Heart left ventricle (tissue), 16 donors: ENCODE measurements around the gene THAP3. TPM values are rescaled to one million over a fixed set of nuclear protein-coding genes. Genes with fewer than 3 reads are reported as not detected.
A peak's percentile ranks its signal among the peaks of the same experiment; 100 is the strongest.

ENCODE experiments used
- ATAC-seq, 4 donors: fragments of 200-7000 bp; cut with Tn5 transposase; one replicate each; pipeline ENCODE4 v1.9.1; 2020 to 2022; ENCODE audit warnings: moderate library complexity in 4 of 4, mild to moderate bottlenecking in 3 of 4, moderate number of reproducible peaks in 1 of 4
- DNase-seq, 5 donors: peaks; one replicate each; pipeline ENCODE4 v3.0.0-alpha.2; 2020
- H3K27ac ChIP-seq, 12 donors: fragments of 200-600 bp; sonication (generic) in 4 of 12; one replicate each; pipeline versions ENCODE4 v1.5.0 to v1.8.0; 2016 to 2022; ENCODE audit warnings: mild to moderate bottlenecking in 2 of 12
- H3K27me3 ChIP-seq, 9 donors: fragments of 200-600 bp; sonication (generic) in 2 of 9; one replicate each; pipeline versions ENCODE4 v1.5.1 to v1.8.0; 2016 to 2022; ENCODE audit warnings: mild to moderate bottlenecking in 3 of 9
- H3K36me3 ChIP-seq, 9 donors: fragments of 200-600 bp; sonication (generic) in 2 of 9; one replicate each; pipeline versions ENCODE4 v1.5.0 to v1.8.0; 2018 to 2022; ENCODE audit warnings: mild to moderate bottlenecking in 2 of 9
- H3K4me1 ChIP-seq, 12 donors: fragments of 200-600 bp; sonication (generic) in 4 of 12; one replicate each; pipeline versions ENCODE4 v1.5.0 to v1.8.0; 2016 to 2022; ENCODE audit warnings: mild to moderate bottlenecking in 3 of 12
- H3K4me3 ChIP-seq, 12 donors: fragments of 200-600 bp; sonication (generic) in 4 of 12; one replicate each; pipeline versions ENCODE4 v1.5.0 to v1.8.0; 2017 to 2022; ENCODE audit warnings: mild to moderate bottlenecking in 9 of 12, moderate library complexity in 4 of 12
- H3K9me3 ChIP-seq, 12 donors: fragments of 200-600 bp; sonication (generic) in 4 of 12; one replicate each; pipeline versions ENCODE4 v1.5.0 to v1.8.0; 2016 to 2022; ENCODE audit warnings: mild to moderate bottlenecking in 1 of 12
- POLR2A ChIP-seq, 2 donors: fragments of 450-650 bp; IDR thresholded peaks; one replicate each; pipeline ENCODE4 v1.6.1; 2017; ENCODE audit warnings: antibody characterized with exemption in 2 of 2, mild to moderate bottlenecking in 2 of 2, moderate library complexity in 2 of 2
- WGBS, 4 donors: extraction: QIAGEN DNeasy Blood & Tissue Kit in 2 of 4; methylation state at CpG; one replicate each; pipeline versions ENCODE4 v1.1.5 to v1.1.7; 2013 to 2018; 5-methylcytosine and 5-hydroxymethylcytosine counted together
- intact Hi-C, 10 donors: fragments of 100-400 bp; cut with DNase I; formaldehyde crosslinking; loops; one replicate each; pipeline versions ENCODE4 v1.11.1 to v1.14.2; 2022
- polyA plus RNA-seq, 2 donors: library from polyadenylated mRNA; stranded (reverse); fragments of 200-250 nt; gene quantifications; one replicate each; pipeline ENCODE4 v1.2.3, GENCODE V29; 2013
- total RNA-seq, 9 donors: library from RNA; depleted of rRNA in 2 of 9; stranded (reverse); fragments of >200 nt in 2 of 9; fragmentation: NEBNext Ultra II Directional in 3 of 9; extraction: Animal tissue kit (Norgen Biotek cat#: 25700) in 3 of 9; gene quantifications; one replicate each; pipeline versions ENCODE4 v1.1.0 to v1.2.4, GENCODE V29; 2016 to 2023
- TF ChIP-seq, protein P1 (sequence below), 12 donors: fragments of 200-600 bp; sonication (generic) in 4 of 12; IDR thresholded peaks; one replicate each; pipeline versions ENCODE4 v1.5.0 to v1.8.0; 2018 to 2022; ENCODE audit warnings: antibody characterized with exemption in 12 of 12, mild to moderate bottlenecking in 5 of 12
- donor health status: ischemic (EF 13 %, LVEDD 7.1; RV severe dilation, severe dysfunction).
- donor health status: healthy with polysubstance abuse.
- donor health status: DM: no; HTN: yes; CAD: no.
- donor health status: DM: no; HTN: no; CAD: no.
- donor health status: ischemic (EF 25% LVEDD 6.9; RV normal size, moderate dysfunction).
- donor health status: ischemic (EF 25% LVEDD 5.7; RV mildly dilated, moderate dysfunction).
- donor health status: healthy.
- donor health status: DM: yes; HTN: yes; CAD: no.
- donor health status: ischemic (EF 35%, LVEDD 5.7; RV mildly dilated, moderate dysfunction).
- donor health status: nonischemic (EF 11% LVEDD 7.7; RV severe dilation, severe dysfunction).
- donor health status: DM: yes; HTN: yes; CAD: no.
- donor health status: PGD.
- donor health status: ischemic (EF 29% LVEDD 5.4; RV normal size, mild dysfunction).
- donor health status: nonischemic (EF 23%, LVEDD 6.1; RV moderate dilation, normal function).

The THAP3 gene
- total and polyA plus RNA-seq, 11 donors: 7.5 to 22.1 (median 14.0) TPM

DNA sequence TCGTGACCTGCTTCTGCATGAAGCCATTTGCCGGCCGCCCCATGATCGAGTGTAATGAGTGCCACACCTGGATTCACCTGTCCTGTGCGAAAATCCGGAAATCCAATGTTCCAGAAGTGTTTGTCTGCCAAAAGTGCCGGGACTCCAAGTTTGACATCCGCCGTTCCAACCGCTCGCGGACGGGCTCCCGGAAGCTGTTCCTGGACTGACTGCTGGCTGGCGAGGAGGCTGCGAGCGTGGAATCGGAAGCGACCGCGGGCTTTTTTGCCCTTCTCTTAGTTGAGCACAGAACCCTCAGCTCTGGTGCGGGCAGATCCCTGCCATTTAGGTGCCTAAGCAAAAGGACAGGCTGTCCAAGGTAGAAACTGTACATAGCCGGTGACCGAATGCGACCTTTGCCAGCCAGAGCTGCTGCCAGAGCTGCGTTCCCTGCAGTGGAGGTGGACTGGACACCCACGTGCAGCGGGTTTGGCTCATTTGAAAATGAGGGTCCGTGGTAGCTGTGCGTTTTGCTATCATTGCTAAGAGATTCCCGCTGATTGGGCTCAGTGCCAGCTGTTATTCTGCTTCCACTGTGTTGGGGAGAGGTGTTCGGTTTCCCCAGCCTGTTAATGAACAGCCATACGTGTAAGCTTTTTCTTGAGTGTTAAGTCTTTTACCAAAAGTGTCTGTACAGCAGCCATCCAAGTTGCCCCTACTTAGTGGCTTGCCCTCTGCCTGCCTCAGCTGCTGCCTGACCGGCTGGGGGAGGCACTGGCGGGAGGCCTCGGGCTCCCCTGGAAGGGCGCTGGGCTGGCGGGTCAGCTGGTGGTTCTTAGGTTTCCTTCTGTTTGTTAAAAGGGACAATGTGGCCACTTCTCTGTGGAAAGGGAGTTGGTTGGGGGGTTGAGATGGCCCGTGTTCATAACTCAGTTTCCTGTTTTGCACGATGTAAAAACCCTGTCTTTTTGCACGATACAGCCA is 3.0 kb upstream of the THAP3 start:
- TF ChIP-seq, protein P1, sequence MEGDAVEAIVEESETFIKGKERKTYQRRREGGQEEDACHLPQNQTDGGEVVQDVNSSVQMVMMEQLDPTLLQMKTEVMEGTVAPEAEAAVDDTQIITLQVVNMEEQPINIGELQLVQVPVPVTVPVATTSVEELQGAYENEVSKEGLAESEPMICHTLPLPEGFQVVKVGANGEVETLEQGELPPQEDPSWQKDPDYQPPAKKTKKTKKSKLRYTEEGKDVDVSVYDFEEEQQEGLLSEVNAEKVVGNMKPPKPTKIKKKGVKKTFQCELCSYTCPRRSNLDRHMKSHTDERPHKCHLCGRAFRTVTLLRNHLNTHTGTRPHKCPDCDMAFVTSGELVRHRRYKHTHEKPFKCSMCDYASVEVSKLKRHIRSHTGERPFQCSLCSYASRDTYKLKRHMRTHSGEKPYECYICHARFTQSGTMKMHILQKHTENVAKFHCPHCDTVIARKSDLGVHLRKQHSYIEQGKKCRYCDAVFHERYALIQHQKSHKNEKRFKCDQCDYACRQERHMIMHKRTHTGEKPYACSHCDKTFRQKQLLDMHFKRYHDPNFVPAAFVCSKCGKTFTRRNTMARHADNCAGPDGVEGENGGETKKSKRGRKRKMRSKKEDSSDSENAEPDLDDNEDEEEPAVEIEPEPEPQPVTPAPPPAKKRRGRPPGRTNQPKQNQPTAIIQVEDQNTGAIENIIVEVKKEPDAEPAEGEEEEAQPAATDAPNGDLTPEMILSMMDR (IDR thresholded peaks at IDR 0.05): no peak
- no peak for TF ChIP-seq POLR2A (IDR thresholded peaks at IDR 0.05)
- 90 to 95% (median 93%) methylated on average over 37 to 41 of the region's 41 CpGs for WGBS, 4 donors
- H3K9me3 ChIP-seq: no peaks in the 10 kb centered on the region
- H3K4me1 ChIP-seq: peaks cover 3 to 19% (median 14%) of the 10 kb centered on the region in 12 donors
- no peak overlapping the region for H3K4me3 ChIP-seq
- H3K36me3 ChIP-seq: peaks cover 3 to 70% (median 42%) of the 10 kb centered on the region in 9 donors
- intact Hi-C loops: loop anchor here in 2 of 10 donors (5.0 to 10.0 kb wide), 2 partner anchors 64 to 127 kb away; partner anchors contain the start of genes PLEKHG5 (in 1 of the 2) and TAS1R1 (in 1 of the 2)
- no peak overlapping the region for H3K27ac ChIP-seq
- DNase-seq: no peak
- no peak for ATAC-seq
- H3K27me3 ChIP-seq: no peaks in the 10 kb centered on the region

DNA sequence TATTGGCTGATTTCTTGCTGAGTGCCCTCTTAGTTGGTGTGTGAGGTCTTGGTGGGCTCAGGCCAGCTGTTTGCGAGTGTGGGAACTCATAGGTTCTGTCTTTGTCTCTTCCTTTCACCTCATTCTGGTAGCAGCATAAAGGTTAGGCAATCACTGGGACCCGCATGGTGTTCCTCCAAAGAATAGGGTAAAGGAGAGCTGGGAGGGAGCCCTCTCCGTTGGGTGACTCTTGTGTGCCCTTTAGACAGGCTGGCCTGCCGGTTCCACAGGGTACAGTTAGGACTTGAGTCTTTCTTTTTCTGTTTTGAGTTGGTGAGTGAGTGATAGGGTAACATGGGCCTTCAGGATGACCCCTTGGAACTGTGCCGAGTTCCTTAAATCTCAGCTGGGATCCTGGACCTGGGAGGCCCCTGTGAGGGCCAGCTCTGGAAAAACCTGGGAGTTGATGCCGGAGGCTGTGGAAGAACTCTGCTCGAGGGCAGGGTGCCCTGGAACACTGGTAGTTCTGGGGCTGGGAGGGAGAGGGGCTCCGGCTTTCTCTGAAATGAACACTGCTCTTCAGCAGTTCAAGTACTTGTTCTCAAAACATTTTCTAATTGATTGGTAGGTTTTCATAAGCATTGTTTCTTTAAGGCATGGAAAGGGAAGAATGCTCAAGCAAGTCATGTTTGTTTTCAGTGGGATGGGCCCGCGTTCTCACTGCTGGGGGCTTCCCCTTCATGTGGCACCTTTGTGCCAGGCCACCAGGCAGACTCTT is 2.1 kb upstream of the THAP3 start:
- no peak for ATAC-seq
- intact Hi-C loops: loop anchor here in 2 of 10 donors (5.0 to 10.0 kb wide), 2 partner anchors 65 to 128 kb away; partner anchors contain the start of genes PLEKHG5 (in 1 of the 2) and TAS1R1 (in 1 of the 2)
- DNase-seq: no peak
- peaks cover 3 to 28% (median 17%) of the 10 kb centered on the region in 12 donors for H3K4me1 ChIP-seq
- 86 to 88% (median 87%) methylated on average over 9 to 10 of the region's 10 CpGs for WGBS, 4 donors
- H3K27ac ChIP-seq: peak overlapping the region in 1 of 12 donors; percentile 90
- H3K27me3 ChIP-seq: no peaks in the 10 kb centered on the region
- H3K4me3 ChIP-seq: no peak overlapping the region
- no peaks in the 10 kb centered on the region for H3K9me3 ChIP-seq
- peaks cover 3 to 63% (median 42%) of the 10 kb centered on the region in 9 donors for H3K36me3 ChIP-seq
- TF ChIP-seq, protein P1 (IDR thresholded peaks at IDR 0.05): no peak
- no peak for TF ChIP-seq POLR2A (IDR thresholded peaks at IDR 0.05)

DNA sequence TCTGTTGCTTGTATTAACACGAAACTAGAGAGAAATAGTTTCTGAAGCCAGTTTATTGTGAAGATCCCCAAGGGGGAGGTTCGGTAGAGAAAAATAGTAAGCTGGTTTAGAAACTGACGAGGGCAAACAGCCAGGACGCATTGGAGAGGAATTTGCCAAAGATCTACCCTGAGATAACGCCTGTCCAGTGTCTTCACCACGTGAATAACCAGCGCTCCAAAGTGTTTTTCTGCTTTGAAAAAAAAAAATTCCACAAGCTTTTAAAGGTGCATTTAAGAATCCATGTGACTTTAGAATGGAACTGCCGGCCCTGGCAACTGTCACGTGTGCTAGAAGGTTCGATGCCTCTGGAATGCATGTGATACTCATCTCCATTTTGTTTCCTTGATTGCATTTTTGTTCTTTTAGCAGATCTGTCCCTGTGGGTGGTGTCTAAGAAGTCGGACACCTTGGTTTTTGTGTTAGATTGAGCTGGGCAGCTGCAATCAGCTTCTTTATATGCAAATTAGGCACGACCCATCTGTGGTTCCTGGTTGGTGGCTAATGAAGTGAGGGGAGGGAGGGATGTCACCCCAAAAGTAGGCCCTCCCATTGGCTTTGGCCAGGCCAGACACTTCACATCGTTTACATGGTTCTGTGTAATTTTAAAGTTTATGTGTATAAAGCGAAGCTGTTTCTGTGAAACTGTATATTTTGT is 1.3 kb upstream of the THAP3 start:
- DNase-seq: no peak

More for the DNA sequence above, 1.3 kb upstream of the THAP3 start:
- H3K36me3 ChIP-seq: peaks cover 3 to 65% (median 50%) of the 10 kb centered on the region in 9 donors
- no peaks in the 10 kb centered on the region for H3K9me3 ChIP-seq
- peak overlapping the region in 1 of 12 donors; percentile 90 for H3K27ac ChIP-seq
- no peak overlapping the region for H3K4me3 ChIP-seq
- TF ChIP-seq, protein P1 (IDR thresholded peaks at IDR 0.05): no peak
- TF ChIP-seq POLR2A (IDR thresholded peaks at IDR 0.05): no peak
- no peak for ATAC-seq
- WGBS, 4 donors: 70 to 81% (median 77%) methylated on average over 14 of the region's 14 CpGs
- peaks cover 3 to 28% (median 18%) of the 10 kb centered on the region in 12 donors for H3K4me1 ChIP-seq
- no peaks in the 10 kb centered on the region for H3K27me3 ChIP-seq
- intact Hi-C loops: loop anchor here in 2 of 10 donors (5.0 to 10.0 kb wide), 2 partner anchors 66 to 129 kb away; partner anchors contain the start of genes PLEKHG5 (in 1 of the 2) and TAS1R1 (in 1 of the 2)
